A549 (cell line): Measurements from ENCODE around the gene AHCY. TPM values are rescaled to one million over a fixed set of nuclear protein-coding genes. Genes with fewer than 3 reads are reported as not detected.
"Not testable (repeated sequence)": the region's sequence is repeated elsewhere in the genome, so short reads cannot be mapped to it uniquely, and the experiment has no call there.

ENCODE experiments used
- ATAC-seq, 2 experiments: fragments of 200-7000 bp in 1 of 2; fragments of >200 bp in 1 of 2; cut with Nextera tagmentation in 1 of 2; cut with Tn5 transposase in 1 of 2; 3 replicates each; pipeline versions ENCODE4 v1.8.0 to v1.9.1; 2018 to 2020; ENCODE audit warnings: mild to moderate bottlenecking in 1 of 2, moderate library complexity in 1 of 2
- CTCF ChIA-PET: fragments of 300-600 bp; sonication (Branson Sonifier 250); formaldehyde crosslinking; extraction: SDS; loops from one replicate; lab custom pipeline; 2021; ENCODE audit warnings: antibody characterized with exemption, inconsistent platforms; lab: Yijun Ruan, JAX
- POLR2A ChIA-PET: fragments of 350-600 bp; formaldehyde crosslinking; extraction: SDS; loops from one replicate; lab custom pipeline; 2021; ENCODE audit warnings: antibody characterized with exemption, inconsistent platforms; lab: Yijun Ruan, JAX
- DNase-seq, 2 experiments: peaks; one replicate each; pipeline versions ENCODE4 v3.0.0 to v3.0.0-alpha.2; 2011 to 2016; ENCODE audit warnings: low read depth in 1 of 2, low spot score in 1 of 2
- FAIRE-seq: peaks from 2 replicates; lab custom pipeline; 2011; peaks lifted over from hg19 to GRCh38; lab: Jason Lieb, UNC
- H3K27ac ChIP-seq, 2 experiments: fragments of >200 bp; sonication (Bioruptor Twin); formaldehyde crosslinking; 3 replicates each; pipeline ENCODE4 v1.5.1; 2016 to 2017
- H3K4me1 ChIP-seq: fragments of >200 bp; sonication (Bioruptor Twin); formaldehyde crosslinking; 3 replicates; pipeline ENCODE4 v1.6.1; 2016
- H3K4me2 ChIP-seq: fragments of >200 bp; sonication (Bioruptor Twin); formaldehyde crosslinking; 3 replicates; pipeline ENCODE4 v1.6.1; 2016
- H3K4me3 ChIP-seq: fragments of >200 bp; sonication (Bioruptor Twin); formaldehyde crosslinking; 3 replicates; pipeline ENCODE4 v1.5.1; 2016
- H3K9me3 ChIP-seq: fragments of >200 bp; sonication (Bioruptor Twin); formaldehyde crosslinking; 3 replicates; pipeline ENCODE4 v1.6.1; 2016
- CEBPB ChIP-seq, 2 experiments: fragments of >200 bp in 1 of 2; sonication (Bioruptor Twin) in 1 of 2; formaldehyde crosslinking in 1 of 2; IDR thresholded peaks; 2 replicates each; pipeline ENCODE4 v1.6.1; 2012 to 2016
- EHF ChIP-seq: fragments of 250-450 bp; sonication (Bioruptor Pico); IDR thresholded peaks from 2 replicates; pipeline ENCODE4 v1.5.0; 2020; ENCODE audit warnings: mild to moderate bottlenecking
- EHMT2 ChIP-seq: fragments of 200-600 bp; sonication (generic); IDR thresholded peaks from 2 replicates; pipeline ENCODE4 v1.6.1; 2016; ENCODE audit warnings: antibody characterized with exemption, low read depth, mild to moderate bottlenecking, moderate library complexity
- ESRRA ChIP-seq: fragments of 150-350 bp; IDR thresholded peaks from 2 replicates; pipeline ENCODE4 v1.6.1; 2014; ENCODE audit warnings: mild to moderate bottlenecking, low read length, borderline replicate concordance
- FOSB ChIP-seq: fragments of 250-450 bp; sonication (Bioruptor Pico); IDR thresholded peaks from 2 replicates; pipeline ENCODE4 v1.5.0; 2020; ENCODE audit warnings: mild to moderate bottlenecking, moderate library complexity
- JUNB ChIP-seq: fragments of >200 bp; sonication (Bioruptor Twin); formaldehyde crosslinking; IDR thresholded peaks from 2 replicates; pipeline ENCODE4 v1.6.1; 2016
- KDM5A ChIP-seq: fragments of 200-600 bp; sonication (generic); IDR thresholded peaks from 2 replicates; pipeline ENCODE4 v1.6.1; 2016; ENCODE audit warnings: antibody characterized with exemption, mild to moderate bottlenecking
- MAFK ChIP-seq: fragments of 450-650 bp; IDR thresholded peaks from 2 replicates; pipeline ENCODE4 v1.6.1; 2014; ENCODE audit not compliant: partially characterized antibody
- MAZ ChIP-seq: fragments of 150-350 bp; IDR thresholded peaks from 2 replicates; pipeline ENCODE4 v1.6.1; 2014; ENCODE audit warnings: antibody characterized with exemption, low read depth, low read length, borderline replicate concordance
- MYC ChIP-seq: IDR thresholded peaks from 2 replicates; pipeline ENCODE4 v1.6.1; 2012; ENCODE audit warnings: mild to moderate bottlenecking, inconsistent platforms, low read length, improper control_type of control experiment, borderline replicate concordance
- NFE2L2 ChIP-seq: fragments of 150-350 bp; conservative IDR thresholded peaks from 2 replicates; pipeline ENCODE4 v1.6.1; 2014; ENCODE audit warnings: low read length
- NPAS2 ChIP-seq: fragments of 250-450 bp; sonication (Bioruptor Pico); IDR thresholded peaks from 2 replicates; pipeline ENCODE4 v1.8.0; 2022; ENCODE audit warnings: mild to moderate bottlenecking, moderate library complexity, borderline replicate concordance
- NR3C1 ChIP-seq: fragments of >200 bp; sonication (Bioruptor Twin); formaldehyde crosslinking; IDR thresholded peaks from 3 replicates; pipeline ENCODE4 v1.6.1; 2017
- POLR2A ChIP-seq: IDR thresholded peaks from 2 replicates; pipeline ENCODE4 v1.6.1; 2012; ENCODE audit warnings: mild to moderate bottlenecking, low read length
- POLR2AphosphoS2 ChIP-seq: conservative IDR thresholded peaks from 2 replicates; pipeline ENCODE4 v1.6.1; 2012; ENCODE audit warnings: low read length, improper control_type of control experiment, inconsistent platforms
- RCOR1 ChIP-seq: fragments of 150-350 bp; IDR thresholded peaks from 2 replicates; pipeline ENCODE4 v1.6.1; 2014; ENCODE audit warnings: antibody characterized with exemption, low read length, low read depth
- RNF2 ChIP-seq: fragments of 200-600 bp; sonication (generic); IDR thresholded peaks from 2 replicates; pipeline ENCODE4 v1.6.1; 2016; ENCODE audit warnings: low read depth, mild to moderate bottlenecking, antibody characterized with exemption, moderate library complexity, borderline replicate concordance
- SMC3 ChIP-seq: fragments of >200 bp; sonication (Bioruptor Twin); formaldehyde crosslinking; IDR thresholded peaks from 3 replicates; pipeline ENCODE4 v1.6.1; 2018; ENCODE audit warnings: inconsistent platforms
- WGBS: methylation state at CpG from one replicate; pipeline ENCODE4 v1.1.6; 2017; ENCODE audit errors: missing lambda C conversion rate; 5-methylcytosine and 5-hydroxymethylcytosine counted together
- polyA plus RNA-seq, 4 experiments: library from polyadenylated mRNA; depleted of rRNA in 3 of 4; stranded (reverse); fragments of >200 nt; fragmentation: RNase III in 1 of 4; extraction: RNeasy Plus Mini Kit Qiagen cat#74134 plus additional on column Dnase treatment in 1 of 4; gene quantifications; 2 replicates in 3 of 4; 3 replicates in 1 of 4; pipeline ENCODE4 v1.2.3, GENCODE V29; 2011 to 2017
- TF ChIP-seq, protein P1 (sequence below): fragments of 450-650 bp; IDR thresholded peaks from 2 replicates; pipeline ENCODE4 v1.6.1; 2014; ENCODE audit warnings: antibody characterized with exemption
- TF ChIP-seq, protein P2 (sequence below): fragments of 250-450 bp; sonication (Bioruptor Pico); IDR thresholded peaks from 2 replicates; pipeline ENCODE4 v1.5.0; 2021; ENCODE audit warnings: mild to moderate bottlenecking, moderate library complexity, borderline replicate concordance

Gene AHCY
- polyA plus RNA-seq, 2 of the 4 experiments (the other 2 are of a cell fraction): 274 to 290 TPM

DNA sequence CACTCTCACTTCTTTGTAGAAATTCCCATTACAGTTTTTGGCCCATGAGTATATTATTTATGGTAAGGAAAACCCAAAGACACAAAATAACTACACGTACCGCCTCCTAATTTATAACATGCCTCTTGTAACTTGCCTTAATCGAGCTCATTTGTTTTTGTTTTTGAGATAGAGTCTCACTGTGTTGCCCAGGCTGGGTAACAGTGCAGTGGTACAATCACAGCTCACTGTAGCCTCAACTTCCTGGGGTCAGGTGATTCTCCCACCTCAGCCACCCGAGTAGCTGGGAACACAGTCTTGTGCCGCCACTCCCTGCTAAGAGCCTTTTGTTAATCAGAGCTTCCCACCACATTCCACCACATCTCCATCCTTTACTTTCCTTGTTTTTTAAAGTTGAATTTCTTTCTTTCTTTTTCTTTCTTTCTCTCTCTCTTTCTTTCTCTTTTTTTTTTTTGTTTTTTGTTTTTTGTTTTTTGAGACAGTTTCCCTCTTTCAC is 46.5 kb downstream of the AHCY start:
- 71% methylated on average over 5 of the region's 5 CpGs for WGBS

DNA sequence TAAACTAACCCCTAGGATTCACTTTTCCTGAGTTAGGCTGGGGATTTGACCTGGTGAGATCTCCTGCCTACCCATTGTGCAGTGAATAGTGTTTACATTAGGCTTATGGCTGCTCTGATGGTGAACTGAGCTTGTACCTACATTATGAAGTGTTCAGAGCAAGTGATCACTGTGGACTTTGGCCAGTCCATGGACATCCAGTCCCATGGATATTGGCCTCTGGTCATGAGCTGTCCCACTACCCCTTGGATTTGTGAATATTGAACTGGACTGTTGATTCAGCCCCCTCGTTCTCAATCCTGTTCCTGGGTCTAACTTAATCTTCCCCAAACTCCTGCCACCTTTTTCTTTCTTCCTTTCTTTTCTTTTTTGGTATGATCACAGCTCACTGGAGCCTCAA is 48.2 kb downstream of the AHCY start:
- Histone ChIP-seq H3K4me2 (no peak overlapping the region), H3K4me1 (no peaks in the 10 kb centered on the region), H3K9me3 (no peaks in the 10 kb centered on the region), H3K27ac (no peak overlapping the region), H3K4me3 (no peak overlapping the region)
- FAIRE-seq: no peak
- TF ChIP-seq POLR2AphosphoS2 (no peak), JUNB (no peak), SMC3 (no peak), MYC (no peak), FOSB (CRISPR knock-in tag) (no peak), NR3C1 (no peak), KDM5A (no peak), MAZ (no peak), RCOR1 (no peak), EHF (CRISPR knock-in tag) (no peak)
- ChIA-PET POLR2A (no interaction called here), CTCF (interaction anchor here (0.6 to 1.4 kb wide), 9 partner anchors 12 to 510 kb away, joined by 3 to 5 read pairs (median 3); no protein-coding TSS in a partner anchor)
- no peak for ATAC-seq
- DNase-seq: no peak
- WGBS: 14% methylated on average over 1 of the region's 1 CpG

More for the DNA sequence above, 46.5 kb downstream of the AHCY start:
- Histone ChIP-seq H3K4me1 (no peaks in the 10 kb centered on the region), H3K4me3 (no peak overlapping the region), H3K4me2 (no peak overlapping the region), H3K9me3 (no peaks in the 10 kb centered on the region), H3K27ac (no peak overlapping the region)
- DNase-seq (no peak), FAIRE-seq (no peak), ATAC-seq (no peak)
- ChIA-PET POLR2A (interaction anchor here (1.1 kb wide), 1 partner anchor 66 kb away, joined by 3 read pairs; no protein-coding TSS in a partner anchor), CTCF (interaction anchor here (0.6 to 2.0 kb wide), 8 partner anchors 10 to 513 kb away, joined by 3 to 9 read pairs (median 4); no protein-coding TSS in a partner anchor)
- TF ChIP-seq NR3C1 (no peak), EHMT2 (no peak), CEBPB (IDR thresholded peaks at IDR 0.05) (no peak), MAFK (no peak), NPAS2 (CRISPR knock-in tag) (no peak), RNF2 (no peak), MYC (no peak), NFE2L2 (no peak), FOSB (CRISPR knock-in tag) (no peak)
- TF ChIP-seq, protein P1, sequence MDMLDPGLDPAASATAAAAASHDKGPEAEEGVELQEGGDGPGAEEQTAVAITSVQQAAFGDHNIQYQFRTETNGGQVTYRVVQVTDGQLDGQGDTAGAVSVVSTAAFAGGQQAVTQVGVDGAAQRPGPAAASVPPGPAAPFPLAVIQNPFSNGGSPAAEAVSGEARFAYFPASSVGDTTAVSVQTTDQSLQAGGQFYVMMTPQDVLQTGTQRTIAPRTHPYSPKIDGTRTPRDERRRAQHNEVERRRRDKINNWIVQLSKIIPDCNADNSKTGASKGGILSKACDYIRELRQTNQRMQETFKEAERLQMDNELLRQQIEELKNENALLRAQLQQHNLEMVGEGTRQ: no peak

DNA sequence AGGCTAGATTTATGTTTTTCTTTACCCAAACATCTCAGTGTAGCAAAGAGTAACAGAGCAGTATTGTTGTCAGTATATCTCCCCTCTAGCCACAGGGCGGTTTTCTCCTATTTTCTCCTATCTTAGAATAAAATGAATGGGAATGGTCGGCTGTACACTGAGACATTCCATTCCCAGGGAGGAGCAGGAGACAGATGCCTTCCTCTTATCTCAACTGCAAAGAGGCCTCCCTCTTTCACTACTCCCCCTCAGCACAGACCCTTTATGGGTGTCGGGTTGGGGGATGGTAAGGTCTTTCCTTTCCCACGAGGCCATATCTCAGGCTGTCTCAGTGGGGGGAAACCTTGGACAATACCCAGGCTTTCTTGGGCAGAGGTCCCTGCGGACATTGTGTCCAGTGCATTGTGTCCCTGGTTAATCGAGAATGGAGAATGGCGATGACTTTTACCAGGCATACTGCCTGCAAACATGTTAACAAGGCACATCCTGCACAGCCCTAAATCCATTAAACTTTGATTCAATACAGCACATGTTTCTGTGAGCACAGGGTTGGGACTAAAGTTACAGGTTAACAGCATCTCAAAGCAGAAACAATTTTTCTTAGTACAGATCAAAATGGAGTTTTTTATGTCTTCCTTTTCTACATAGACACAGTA is 50.6 kb downstream of the AHCY start:
- H3K27ac ChIP-seq, FAIRE-seq, H3K4me1 ChIP-seq, ATAC-seq, H3K9me3 ChIP-seq, POLR2A ChIA-PET, H3K4me2 ChIP-seq, DNase-seq, H3K4me3 ChIP-seq: not testable (repeated sequence)
- CTCF ChIA-PET: interaction anchor here (0.6 to 1.0 kb wide), 2 partner anchors 95 to 129 kb away, joined by 4 read pairs; no protein-coding TSS in a partner anchor
- 85% methylated on average over 7 of the region's 7 CpGs for WGBS

DNA sequence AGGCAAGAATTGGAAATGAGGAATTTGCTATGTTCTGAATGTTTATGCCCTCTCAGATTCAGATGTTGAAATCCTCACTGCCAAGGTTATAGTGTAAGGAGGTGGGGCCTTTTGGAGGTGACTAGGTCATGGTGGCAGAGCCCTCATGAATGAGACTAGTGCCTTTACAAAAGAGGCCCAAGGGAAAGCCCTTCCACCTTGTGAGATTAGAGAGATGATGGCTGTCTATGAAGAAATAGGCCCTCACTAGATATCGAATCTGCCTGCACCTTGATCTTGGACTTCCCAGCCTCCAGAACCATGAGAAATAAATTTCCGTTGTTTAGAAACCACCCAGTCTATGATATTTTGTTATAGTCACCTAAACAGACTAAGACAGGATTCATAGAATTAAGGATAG is 51.5 kb downstream of the AHCY start:
- TF ChIP-seq ESRRA: no peak
- TF ChIP-seq POLR2A: no peak
- no peak for TF ChIP-seq EHMT2
- TF ChIP-seq, protein P2, sequence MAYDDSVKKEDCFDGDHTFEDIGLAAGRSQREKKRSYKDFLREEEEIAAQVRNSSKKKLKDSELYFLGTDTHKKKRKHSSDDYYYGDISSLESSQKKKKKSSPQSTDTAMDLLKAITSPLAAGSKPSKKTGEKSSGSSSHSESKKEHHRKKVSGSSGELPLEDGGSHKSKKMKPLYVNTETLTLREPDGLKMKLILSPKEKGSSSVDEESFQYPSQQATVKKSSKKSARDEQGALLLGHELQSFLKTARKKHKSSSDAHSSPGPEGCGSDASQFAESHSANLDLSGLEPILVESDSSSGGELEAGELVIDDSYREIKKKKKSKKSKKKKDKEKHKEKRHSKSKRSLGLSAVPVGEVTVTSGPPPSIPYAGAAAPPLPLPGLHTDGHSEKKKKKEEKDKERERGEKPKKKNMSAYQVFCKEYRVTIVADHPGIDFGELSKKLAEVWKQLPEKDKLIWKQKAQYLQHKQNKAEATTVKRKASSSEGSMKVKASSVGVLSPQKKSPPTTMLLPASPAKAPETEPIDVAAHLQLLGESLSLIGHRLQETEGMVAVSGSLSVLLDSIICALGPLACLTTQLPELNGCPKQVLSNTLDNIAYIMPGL (CRISPR knock-in tag): no peak
- no peak for DNase-seq
- no peak overlapping the region for H3K4me2 ChIP-seq
- no peak overlapping the region for H3K4me3 ChIP-seq
- no peaks in the 10 kb centered on the region for H3K4me1 ChIP-seq
- ATAC-seq: no peak
- H3K9me3 ChIP-seq: no peaks in the 10 kb centered on the region
- no peak overlapping the region for H3K27ac ChIP-seq
- FAIRE-seq: no peak
- 89% methylated on average over 2 of the region's 2 CpGs for WGBS
- CTCF ChIA-PET: no interaction called here
- POLR2A ChIA-PET: no interaction called here
